ENCODE results near the gene RAB3GAP2. TPM values are rescaled to one million over a fixed set of nuclear protein-coding genes. Genes with fewer than 3 reads are reported as not detected.

The RAB3GAP2 gene
- total and polyA plus RNA-seq, 2 of the 13 experiments (the other 11 are each of a cell fraction or from before 2014, with no cell fraction given): 22.6 to 25.0 TPM

DNA sequence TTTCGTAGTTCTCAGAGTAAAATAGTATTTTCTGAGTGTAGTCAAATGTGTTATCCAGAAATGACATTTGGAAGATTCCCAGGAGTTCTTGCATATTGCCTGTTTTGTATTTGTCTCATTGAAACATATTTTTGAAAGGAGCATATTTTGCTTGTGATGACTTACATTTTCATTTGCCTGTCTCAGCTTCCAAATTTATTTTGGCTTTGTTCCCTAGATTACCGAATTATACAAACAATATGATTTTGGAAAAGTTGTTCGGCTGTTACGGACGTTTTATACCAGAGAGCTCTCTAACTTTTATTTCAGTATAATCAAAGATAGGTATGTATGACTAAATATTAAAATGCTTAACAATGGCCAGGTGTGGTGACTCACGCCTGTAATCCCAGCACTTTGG is 132.3 kb downstream of the RAB3GAP2 start:
- POLR2A ChIA-PET: no interaction called here
- Histone ChIP-seq H2AFZ (ENCODE audit: low read length) (no peak overlapping the region), H3K27me3 (ENCODE audit: control insufficient read depth in 1 of 2, insufficient read depth in 2 of 2, low read length in 2 of 2) (no peaks in the 10 kb centered on the region), H3K4me2 (ENCODE audit: low read depth, low read length) (no peak overlapping the region), H3K27ac (ENCODE audit: extremely low read length, insufficient read depth, low read length) (no peak overlapping the region), H3K9me3 (ENCODE audit: low read length) (no peaks in the 10 kb centered on the region), H3K36me3 (replicated peaks in 1 of 2; ENCODE audit: control insufficient read depth in 1 of 2, insufficient read depth in 2 of 2, low read length in 2 of 2) (peaks cover 9 to 74% of the 10 kb centered on the region in 2 experiments), H3K79me2 (ENCODE audit: insufficient read depth, low read length) (no peaks in the 10 kb centered on the region), H3K4me3 (replicated peaks in 1 of 3; ENCODE audit: insufficient read depth in 1 of 3, low read depth in 2 of 3, low read length in 3 of 3) (no peak overlapping the region), H4K20me1 (ENCODE audit: insufficient read depth, low read length) (no peaks in the 10 kb centered on the region), H3K9ac (ENCODE audit: insufficient read depth, low read depth, low read length) (no peak overlapping the region), H3K4me1 (ENCODE audit: insufficient read depth, low read length) (no peaks in the 10 kb centered on the region)
- WGBS (ENCODE audit: low lambda C conversion rate): 97% methylated on average over 6 of the region's 6 CpGs
- CTCF ChIA-PET (ENCODE audit: low intra/inter-chr PET ratio, low total read pairs): no interaction called here
- TF ChIP-seq ZNF891 (CRISPR knock-in tag; IDR thresholded peaks at IDR 0.05) (no peak), PHF5A (CRISPR knock-in tag; IDR thresholded peaks at IDR 0.05; ENCODE audit: low read depth, unreplicated experiment) (no peak), ZNF292 (CRISPR knock-in tag; IDR thresholded peaks at IDR 0.05; ENCODE audit: borderline replicate concordance, low read depth) (no peak), U2AF1 (optimal IDR thresholded peaks at IDR 0.05; ENCODE audit: low read depth, low read length) (no peak), NR2C2 (CRISPR knock-in tag; IDR thresholded peaks at IDR 0.05; ENCODE audit: borderline replicate concordance) (no peak), SCMH1 (CRISPR knock-in tag; IDR thresholded peaks at IDR 0.05; ENCODE audit: borderline replicate concordance) (no peak), HMG20B (CRISPR knock-in tag; conservative IDR thresholded peaks at IDR 0.05) (no peak)
- TF ChIP-seq, protein P1, sequence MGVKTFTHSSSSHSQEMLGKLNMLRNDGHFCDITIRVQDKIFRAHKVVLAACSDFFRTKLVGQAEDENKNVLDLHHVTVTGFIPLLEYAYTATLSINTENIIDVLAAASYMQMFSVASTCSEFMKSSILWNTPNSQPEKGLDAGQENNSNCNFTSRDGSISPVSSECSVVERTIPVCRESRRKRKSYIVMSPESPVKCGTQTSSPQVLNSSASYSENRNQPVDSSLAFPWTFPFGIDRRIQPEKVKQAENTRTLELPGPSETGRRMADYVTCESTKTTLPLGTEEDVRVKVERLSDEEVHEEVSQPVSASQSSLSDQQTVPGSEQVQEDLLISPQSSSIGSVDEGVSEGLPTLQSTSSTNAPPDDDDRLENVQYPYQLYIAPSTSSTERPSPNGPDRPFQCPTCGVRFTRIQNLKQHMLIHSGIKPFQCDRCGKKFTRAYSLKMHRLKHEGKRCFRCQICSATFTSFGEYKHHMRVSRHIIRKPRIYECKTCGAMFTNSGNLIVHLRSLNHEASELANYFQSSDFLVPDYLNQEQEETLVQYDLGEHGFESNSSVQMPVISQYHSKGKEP (CRISPR knock-in tag; IDR thresholded peaks at IDR 0.05): no peak
- TF ChIP-seq, protein P2, sequence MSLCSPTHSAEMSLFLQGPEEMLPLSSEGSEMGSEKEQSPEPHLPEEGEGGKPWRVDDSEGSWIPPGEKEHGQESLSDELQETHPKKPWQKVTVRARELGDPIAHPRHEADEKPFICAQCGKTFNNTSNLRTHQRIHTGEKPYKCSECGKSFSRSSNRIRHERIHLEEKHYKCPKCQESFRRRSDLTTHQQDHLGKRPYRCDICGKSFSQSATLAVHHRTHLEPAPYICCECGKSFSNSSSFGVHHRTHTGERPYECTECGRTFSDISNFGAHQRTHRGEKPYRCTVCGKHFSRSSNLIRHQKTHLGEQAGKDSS (CRISPR knock-in tag; IDR thresholded peaks at IDR 0.05; ENCODE audit: borderline replicate concordance, low read depth): no peak
- TF ChIP-seq, protein P3, sequence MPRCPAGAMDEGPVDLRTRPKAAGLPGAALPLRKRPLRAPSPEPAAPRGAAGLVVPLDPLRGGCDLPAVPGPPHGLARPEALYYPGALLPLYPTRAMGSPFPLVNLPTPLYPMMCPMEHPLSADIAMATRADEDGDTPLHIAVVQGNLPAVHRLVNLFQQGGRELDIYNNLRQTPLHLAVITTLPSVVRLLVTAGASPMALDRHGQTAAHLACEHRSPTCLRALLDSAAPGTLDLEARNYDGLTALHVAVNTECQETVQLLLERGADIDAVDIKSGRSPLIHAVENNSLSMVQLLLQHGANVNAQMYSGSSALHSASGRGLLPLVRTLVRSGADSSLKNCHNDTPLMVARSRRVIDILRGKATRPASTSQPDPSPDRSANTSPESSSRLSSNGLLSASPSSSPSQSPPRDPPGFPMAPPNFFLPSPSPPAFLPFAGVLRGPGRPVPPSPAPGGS (CRISPR knock-in tag; IDR thresholded peaks at IDR 0.05): no peak
- no peak for ATAC-seq
- no TSS peak for BruUV-seq (replicated peaks)
- in situ Hi-C loops (cut with HindIII; ENCODE audit: extremely low pct_ligation_motif_present, low pct_unique_long_range_greater_than_20kb) (no loop called here), intact Hi-C loops (cut with micrococcal nuclease; ENCODE audit: unreplicated experiment) (no loop called here)
- no peak for FAIRE-seq
- no peak for DNase-seq (ENCODE audit: low spot score)
